CD4-positive, alpha-beta T cell treated with Interleukin-17A for 1 hour (primary cell): ENCODE data around the gene P2RY8.
"Not testable (repeated sequence)": the region's sequence is repeated elsewhere in the genome, so short reads cannot be mapped to it uniquely, and the experiment has no call there.

Source experiments
- DNase-seq: peaks from one replicate; pipeline ENCODE4 v3.0.0-alpha.2; 2020

Gene P2RY8

GRCh38 chrX:1542994-1543725 is 6.2 kb upstream of the P2RY8 start:
- no peak for DNase-seq

- DNase-seq, result not testable (repeated sequence)
Measured at GRCh38 chrX:1539146-1539545, 2.2 kb upstream of the P2RY8 start.

- not testable (repeated sequence) for DNase-seq
Measured at GRCh38 chrX:1537716-1538090, 718 bp upstream of the P2RY8 start.

- DNase-seq, result peak; percentile 21
Measured at GRCh38 chrX:1536712-1537030, 314 bp downstream of the P2RY8 start.

DNA sequence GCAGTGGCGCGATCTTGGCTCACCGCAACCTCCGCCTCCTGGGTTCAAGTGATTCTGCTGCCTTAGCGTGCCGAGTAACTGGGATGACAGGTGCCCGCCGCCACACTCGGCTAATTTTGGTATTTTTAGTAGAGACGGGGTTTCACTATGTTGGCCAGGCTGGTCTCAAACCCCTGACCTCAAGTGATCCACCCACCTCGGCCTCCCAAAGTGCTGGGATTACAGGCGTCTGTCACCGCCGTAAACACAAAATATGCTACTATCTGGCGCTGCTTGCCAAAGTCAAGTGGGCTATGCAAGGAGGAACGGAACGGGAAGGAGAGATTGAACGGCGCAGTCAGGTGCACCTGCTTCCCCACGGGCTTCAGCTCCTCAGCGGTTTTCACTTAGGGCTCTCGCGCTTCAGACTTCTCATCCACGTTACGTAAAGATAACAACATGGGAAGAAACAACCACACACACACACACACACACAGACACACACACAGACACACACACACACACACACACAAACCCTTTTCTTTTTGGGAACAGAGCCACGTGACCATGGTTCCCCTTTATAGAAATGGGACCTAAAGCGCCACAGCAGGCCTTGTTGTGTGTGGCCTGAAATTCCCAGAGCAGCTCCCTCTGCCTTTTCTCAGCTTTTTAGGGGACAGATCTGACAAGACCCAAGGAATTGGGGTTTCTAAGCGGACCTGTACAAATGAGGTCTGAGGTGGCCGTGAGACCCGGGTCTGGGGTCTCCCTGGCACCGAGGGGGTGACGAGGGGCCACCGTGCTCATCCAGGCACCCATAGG is 1.5 kb downstream of the P2RY8 start:
- peak; percentile 45 for DNase-seq

GRCh38 chrX:1534301-1535168 is 2.5 kb downstream of the P2RY8 start:
- peak; percentile 39 for DNase-seq

- DNase-seq, result no peak
Measured at GRCh38 chrX:1533058-1533457, 3.9 kb downstream of the P2RY8 start.

GRCh38 chrX:1531096-1531890 is 5.7 kb downstream of the P2RY8 start:
- DNase-seq, result no peak

- no peak for DNase-seq
Measured at GRCh38 chrX:1529756-1530155, 7.2 kb downstream of the P2RY8 start.

GRCh38 chrX:1529328-1529727 is 7.7 kb downstream of the P2RY8 start:
- no peak for DNase-seq

- DNase-seq, result no peak
Measured at GRCh38 chrX:1528884-1529203, 8.1 kb downstream of the P2RY8 start.

DNA sequence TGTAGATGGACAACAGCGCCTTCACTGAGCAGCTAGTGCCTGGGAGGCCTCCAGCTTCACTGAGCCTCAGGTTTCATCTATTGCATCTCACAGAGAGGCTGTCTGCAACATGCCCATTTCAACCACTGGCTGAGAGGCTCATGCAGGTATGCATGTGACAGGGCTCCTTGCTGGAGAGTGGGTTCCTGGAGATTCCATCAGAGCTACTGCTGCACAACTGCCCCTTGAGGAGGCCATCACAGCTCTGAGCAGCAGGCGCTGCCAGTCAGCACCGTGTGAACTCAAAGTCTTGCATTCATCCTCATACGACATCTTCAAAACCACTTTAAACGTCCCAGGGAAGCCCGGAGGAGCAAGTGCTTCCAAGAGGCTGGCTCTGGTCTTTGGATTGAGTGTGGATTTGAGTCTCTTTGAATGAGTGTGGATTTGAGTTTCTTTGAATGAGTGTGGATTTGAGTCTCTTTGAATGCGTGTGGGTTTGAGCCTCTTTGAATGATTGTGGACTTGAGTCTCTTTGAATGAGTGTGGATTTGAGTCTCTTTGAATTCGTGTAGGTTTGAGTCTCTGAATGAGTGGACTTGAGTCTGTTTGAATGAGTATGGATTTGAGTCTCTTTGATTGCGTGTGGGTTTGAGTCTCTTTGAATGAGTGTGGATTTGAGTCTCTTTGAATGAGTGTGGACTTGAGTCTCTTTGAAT is 8.7 kb downstream of the P2RY8 start:
- DNase-seq, result no peak

- no peak for DNase-seq
Measured at GRCh38 chrX:1527457-1527856, 9.5 kb downstream of the P2RY8 start.

- no peak for DNase-seq
Measured at GRCh38 chrX:1526565-1526964, 10.4 kb downstream of the P2RY8 start.

DNA sequence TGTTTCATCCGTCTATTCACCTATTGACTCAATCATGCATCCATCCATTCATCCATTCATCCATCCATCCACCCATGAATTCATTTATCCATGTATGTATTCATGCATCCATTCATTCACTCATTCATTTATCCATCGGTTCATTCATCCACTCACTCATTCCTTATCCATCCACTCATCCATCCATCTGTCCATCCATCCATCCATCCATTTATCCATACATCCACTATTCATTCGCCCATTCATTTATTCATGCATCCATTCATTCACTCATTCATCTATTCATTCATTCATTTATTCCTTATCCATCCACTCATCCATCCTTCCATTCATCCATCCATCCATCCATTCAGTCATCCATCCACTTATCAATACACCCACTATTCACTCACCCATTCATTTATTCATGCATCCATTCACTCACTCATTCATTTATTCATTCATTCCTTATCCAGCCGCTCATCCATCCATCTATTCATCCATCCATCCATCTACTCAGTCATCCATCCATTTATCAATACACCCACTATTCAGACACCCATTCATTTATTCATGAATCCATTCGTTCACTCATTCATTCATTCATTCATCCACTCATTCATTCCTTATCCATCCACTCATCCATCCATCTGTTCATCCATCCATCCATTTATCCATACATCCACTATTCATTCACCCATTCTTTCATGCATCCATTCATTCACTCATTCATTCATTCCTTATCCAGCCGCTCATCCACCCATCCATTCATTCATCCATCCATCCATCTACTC is 11.2 kb downstream of the P2RY8 start:
- no peak for DNase-seq

DNA sequence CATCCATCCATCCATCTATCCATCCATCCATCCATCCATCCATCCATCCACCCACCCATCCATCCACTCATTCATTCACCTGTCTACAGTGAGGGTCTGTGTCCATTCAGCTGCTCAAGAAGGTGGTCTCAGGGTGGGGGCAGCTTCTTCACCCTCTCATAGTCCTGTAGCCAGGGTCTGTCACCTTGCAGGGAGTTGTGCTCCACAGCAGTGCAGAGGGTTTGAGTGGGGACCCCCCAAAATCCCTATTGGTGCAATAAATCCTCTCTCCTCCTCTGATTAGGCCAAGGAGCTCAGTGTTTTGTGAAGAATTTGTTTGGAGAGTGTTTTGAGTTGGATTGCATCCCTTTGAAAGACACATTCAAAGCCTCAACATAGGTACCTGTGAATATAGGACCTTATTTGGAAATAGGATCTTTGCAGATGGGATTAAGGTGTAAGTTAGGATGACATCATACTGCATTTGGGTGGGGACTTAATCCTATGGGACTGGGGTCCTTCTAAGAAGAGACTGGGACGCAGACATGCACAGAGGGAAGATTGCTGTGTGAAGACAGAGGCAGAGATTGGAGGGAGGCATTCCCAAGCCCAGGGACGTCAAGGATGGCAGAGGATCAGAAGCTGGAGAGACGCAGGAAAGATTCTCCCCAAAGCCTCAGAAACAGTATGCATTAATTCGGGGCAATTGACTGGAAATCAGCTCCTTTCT is 12.0 kb downstream of the P2RY8 start:
- DNase-seq, result no peak

GRCh38 chrX:1522905-1523304 is 14.1 kb downstream of the P2RY8 start:
- not testable (repeated sequence) for DNase-seq

DNA sequence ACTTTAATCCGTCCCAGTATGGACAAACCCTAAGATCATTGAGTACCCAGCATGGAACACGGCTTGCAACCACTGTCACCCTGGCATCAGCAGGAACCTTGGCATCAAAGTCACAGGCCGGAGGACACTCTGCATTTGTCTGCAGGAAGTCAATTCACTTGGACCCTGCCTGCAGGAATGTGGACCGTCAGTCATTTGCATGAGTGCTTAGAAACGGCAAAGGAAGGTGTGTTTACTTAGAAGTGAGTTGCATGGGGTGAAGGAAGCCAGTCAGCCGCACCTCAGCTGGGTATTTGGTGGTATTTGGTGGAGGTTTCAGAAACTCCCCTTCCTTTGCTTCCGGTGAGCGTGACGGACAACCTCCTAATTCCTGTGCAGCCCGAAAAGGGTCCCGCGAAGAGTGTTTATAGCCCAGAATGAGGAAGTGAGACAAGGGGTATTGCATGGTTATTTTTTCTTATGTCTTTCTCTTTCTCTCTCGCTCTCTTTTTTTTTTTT is 15.5 kb downstream of the P2RY8 start:
- DNase-seq, result peak; percentile 82

DNA sequence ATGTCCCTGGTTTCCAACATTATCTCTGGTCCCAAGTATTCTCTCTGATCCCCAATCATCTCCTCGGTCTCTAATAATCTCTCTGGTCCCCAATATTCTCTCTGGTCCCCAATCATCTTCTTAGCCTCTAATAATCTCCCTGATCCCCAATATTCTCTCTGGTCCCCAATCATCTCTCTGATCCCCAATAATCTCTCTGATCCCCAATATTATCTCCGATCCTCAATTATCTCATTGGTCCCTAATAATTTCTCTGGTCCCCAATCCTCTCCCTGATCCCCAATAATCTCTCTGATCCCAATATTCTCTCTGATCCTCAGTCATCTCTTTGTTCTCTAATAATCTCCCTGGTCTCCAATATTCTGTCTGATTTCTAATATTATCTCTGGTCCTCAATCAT is 16.6 kb downstream of the P2RY8 start:
- no peak for DNase-seq

DNA sequence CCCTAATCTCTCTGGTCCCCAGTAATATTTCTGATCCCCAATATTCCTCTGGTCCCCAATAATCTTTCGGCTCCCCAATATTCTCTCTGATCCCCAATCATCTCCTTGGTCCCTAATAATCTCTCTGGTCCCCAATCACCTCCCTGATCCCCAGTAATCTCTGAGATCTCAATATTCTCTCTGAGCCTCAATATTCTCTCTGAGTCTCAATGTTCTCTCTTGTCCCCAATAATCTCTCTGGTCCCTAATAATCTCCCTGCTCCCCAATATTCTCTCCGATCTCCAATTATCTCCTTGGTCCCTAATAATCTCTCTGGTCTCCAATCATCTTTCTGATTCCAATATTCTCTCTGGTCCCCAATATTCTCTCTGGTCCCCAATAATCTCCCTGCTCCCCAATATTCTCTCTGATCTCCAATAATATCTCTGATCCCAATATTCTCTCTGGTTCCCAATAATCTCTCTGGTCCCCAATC is 17.9 kb downstream of the P2RY8 start:
- no peak for DNase-seq
